SJCRH30 (cell line): ENCODE data around the gene ASIC2. TPM values are rescaled to one million over a fixed set of nuclear protein-coding genes. Genes with fewer than 3 reads are reported as not detected.
A peak's percentile ranks its signal among the peaks of the same experiment; 100 is the strongest.

Experiments used
- DNase-seq, 2 experiments: peaks; one replicate each; pipeline ENCODE4 v3.0.0-alpha.2; 2015 to 2020
- H3K27ac ChIP-seq: fragments of 250-450 bp; sonication (Bioruptor Pico); 2 replicates; pipeline ENCODE4 v1.5.1; 2020; ENCODE audit warnings: mild to moderate bottlenecking, moderate library complexity
- H3K27me3 ChIP-seq: fragments of 250-450 bp; sonication (Bioruptor Pico); 2 replicates; pipeline ENCODE4 v1.5.1; 2020; ENCODE audit warnings: mild to moderate bottlenecking, moderate library complexity
- H3K36me3 ChIP-seq: fragments of 250-450 bp; sonication (Bioruptor Pico); 2 replicates; pipeline ENCODE4 v1.5.1; 2020; ENCODE audit warnings: mild to moderate bottlenecking, moderate library complexity
- H3K4me1 ChIP-seq: fragments of 250-450 bp; sonication (Bioruptor Pico); 2 replicates; pipeline ENCODE4 v1.5.1; 2020; ENCODE audit warnings: mild to moderate bottlenecking, moderate library complexity
- H3K4me3 ChIP-seq: fragments of 250-450 bp; sonication (Bioruptor Pico); 2 replicates; pipeline ENCODE4 v1.5.1; 2020; ENCODE audit warnings: mild to moderate bottlenecking, moderate library complexity
- H3K9me3 ChIP-seq: fragments of 250-450 bp; sonication (Bioruptor Pico); replicated peaks from 2 replicates; pipeline ENCODE4 v1.5.1; 2020; ENCODE audit warnings: mild to moderate bottlenecking, moderate library complexity
- total RNA-seq: library from RNA; depleted of rRNA; stranded (reverse); fragments of >200 nt; shearing (Covaris generic); gene quantifications from 2 replicates; pipeline ENCODE4 v1.2.3, GENCODE V29; 2014

Gene ASIC2
- total RNA-seq, 1 experiment from 2014 or later, result not detected

- H3K36me3 ChIP-seq, result no peaks in the 10 kb centered on the region
- no peak overlapping the region for H3K4me3 ChIP-seq
- H3K4me1 ChIP-seq, result no peaks in the 10 kb centered on the region
- no peaks in the 10 kb centered on the region for H3K9me3 ChIP-seq
- no peak overlapping the region for H3K27ac ChIP-seq
- peaks cover 26% of the 10 kb centered on the region for H3K27me3 ChIP-seq
- DNase-seq, result peak in 1 of 2 experiments; percentile 2
Observed at GRCh38 chr17:33192951-33193911, 99.9 kb downstream of the ASIC2 start.

- DNase-seq, result no peak
- no peaks in the 10 kb centered on the region for H3K36me3 ChIP-seq
Observed at GRCh38 chr17:33183487-33184026, 109.5 kb downstream of the ASIC2 start.

GRCh38 chr17:33179151-33179550 is 113.9 kb downstream of the ASIC2 start:
- DNase-seq, result no peak
- peaks cover 12% of the 10 kb centered on the region; the same call in 1 of the 2 replicates for H3K27me3 ChIP-seq
- no peak overlapping the region for H3K4me3 ChIP-seq

More at GRCh38 chr17:33183487-33184026, 109.5 kb downstream of the ASIC2 start:
- no peak overlapping the region for H3K27ac ChIP-seq
- H3K4me3 ChIP-seq, result no peak overlapping the region
- H3K9me3 ChIP-seq, result no peaks in the 10 kb centered on the region
- H3K4me1 ChIP-seq, result no peaks in the 10 kb centered on the region
- H3K27me3 ChIP-seq, result peaks cover 17% of the 10 kb centered on the region

GRCh38 chr17:33178681-33179080 is 114.4 kb downstream of the ASIC2 start:
- no peaks in the 10 kb centered on the region for H3K36me3 ChIP-seq
- H3K27ac ChIP-seq, result no peak overlapping the region
- H3K4me1 ChIP-seq, result no peaks in the 10 kb centered on the region
- no peak for DNase-seq
- H3K4me3 ChIP-seq, result no peak overlapping the region
- no peaks in the 10 kb centered on the region for H3K9me3 ChIP-seq
- H3K27me3 ChIP-seq, result peaks cover 15% of the 10 kb centered on the region; the same call in 1 of the 2 replicates

More at GRCh38 chr17:33179151-33179550, 113.9 kb downstream of the ASIC2 start:
- Histone ChIP-seq H3K9me3 (no peaks in the 10 kb centered on the region), H3K36me3 (no peaks in the 10 kb centered on the region), H3K27ac (no peak overlapping the region), H3K4me1 (no peaks in the 10 kb centered on the region)

GRCh38 chr17:33175562-33175961 is 117.5 kb downstream of the ASIC2 start:
- Histone ChIP-seq H3K4me3 (no peak overlapping the region), H3K27ac (no peak overlapping the region), H3K36me3 (no peaks in the 10 kb centered on the region), H3K9me3 (no peaks in the 10 kb centered on the region), H3K27me3 (peaks cover 16% of the 10 kb centered on the region; the same call in 1 of the 2 replicates), H3K4me1 (no peaks in the 10 kb centered on the region)
- no peak for DNase-seq

- peaks cover 16% of the 10 kb centered on the region; the same call in 1 of the 2 replicates for H3K27me3 ChIP-seq
- H3K4me1 ChIP-seq, result no peaks in the 10 kb centered on the region
- DNase-seq, result no peak
- H3K9me3 ChIP-seq, result no peaks in the 10 kb centered on the region
- H3K4me3 ChIP-seq, result no peak overlapping the region
- H3K36me3 ChIP-seq, result no peaks in the 10 kb centered on the region
- H3K27ac ChIP-seq, result no peak overlapping the region
Observed at GRCh38 chr17:33171931-33172330, 121.2 kb downstream of the ASIC2 start.

GRCh38 chr17:33169580-33170285 is 123.4 kb downstream of the ASIC2 start:
- no peak for DNase-seq
- Histone ChIP-seq H3K4me3 (no peak overlapping the region), H3K27me3 (peaks cover 9% of the 10 kb centered on the region; the same call in 1 of the 2 replicates), H3K36me3 (no peaks in the 10 kb centered on the region), H3K9me3 (no peaks in the 10 kb centered on the region), H3K27ac (no peak overlapping the region), H3K4me1 (no peaks in the 10 kb centered on the region)

GRCh38 chr17:33167736-33168135 is 125.4 kb downstream of the ASIC2 start:
- DNase-seq, result no peak
- H3K27me3 ChIP-seq, result peaks cover under 1% of the 10 kb centered on the region; the same call in 1 of the 2 replicates

GRCh38 chr17:33166472-33166871 is 126.6 kb downstream of the ASIC2 start:
- Histone ChIP-seq H3K4me3 (no peak overlapping the region), H3K27ac (no peak overlapping the region), H3K36me3 (no peaks in the 10 kb centered on the region), H3K9me3 (no peaks in the 10 kb centered on the region), H3K4me1 (no peaks in the 10 kb centered on the region), H3K27me3 (no peaks in the 10 kb centered on the region; the same call in 1 of the 2 replicates)
- no peak for DNase-seq

More at GRCh38 chr17:33167736-33168135, 125.4 kb downstream of the ASIC2 start:
- Histone ChIP-seq H3K9me3 (no peaks in the 10 kb centered on the region), H3K36me3 (no peaks in the 10 kb centered on the region), H3K27ac (no peak overlapping the region), H3K4me1 (no peaks in the 10 kb centered on the region), H3K4me3 (no peak overlapping the region)

GRCh38 chr17:33164169-33164881 is 128.8 kb downstream of the ASIC2 start:
- no peaks in the 10 kb centered on the region for H3K9me3 ChIP-seq
- H3K36me3 ChIP-seq, result no peaks in the 10 kb centered on the region
- DNase-seq, result no peak
- H3K4me1 ChIP-seq, result no peaks in the 10 kb centered on the region
- no peak overlapping the region for H3K4me3 ChIP-seq
- no peak overlapping the region for H3K27ac ChIP-seq
- no peaks in the 10 kb centered on the region; the same call in 1 of the 2 replicates for H3K27me3 ChIP-seq

- Histone ChIP-seq H3K4me1 (no peaks in the 10 kb centered on the region), H3K4me3 (no peak overlapping the region), H3K27me3 (no peaks in the 10 kb centered on the region; the same call in 1 of the 2 replicates), H3K9me3 (no peaks in the 10 kb centered on the region), H3K27ac (no peak overlapping the region), H3K36me3 (no peaks in the 10 kb centered on the region)
- DNase-seq, result no peak
Observed at GRCh38 chr17:33163533-33164168, 129.4 kb downstream of the ASIC2 start.

- H3K9me3 ChIP-seq, result no peaks in the 10 kb centered on the region
- DNase-seq, result no peak
Observed at GRCh38 chr17:33154869-33155455, 138.1 kb downstream of the ASIC2 start.

GRCh38 chr17:33152783-33153182 is 140.3 kb downstream of the ASIC2 start:
- no peak for DNase-seq
- no peak overlapping the region for H3K4me3 ChIP-seq
- H3K27me3 ChIP-seq, result 0 out of 2 replicates have a peak, but pooled peaks cover 5% of the 10 kb centered on the region
- H3K9me3 ChIP-seq, result no peaks in the 10 kb centered on the region
- H3K36me3 ChIP-seq, result no peaks in the 10 kb centered on the region
- no peaks in the 10 kb centered on the region for H3K4me1 ChIP-seq
- no peak overlapping the region for H3K27ac ChIP-seq

More at GRCh38 chr17:33154869-33155455, 138.1 kb downstream of the ASIC2 start:
- H3K4me1 ChIP-seq, result no peaks in the 10 kb centered on the region
- H3K4me3 ChIP-seq, result no peak overlapping the region
- H3K36me3 ChIP-seq, result no peaks in the 10 kb centered on the region
- H3K27me3 ChIP-seq, result no peaks in the 10 kb centered on the region
- no peak overlapping the region for H3K27ac ChIP-seq
